Measurements from ENCODE around the gene VAMP1.
"Not testable (repeated sequence)": the region's sequence is repeated elsewhere in the genome, so short reads cannot be mapped to it uniquely, and the experiment has no call there.

The VAMP1 gene

DNA sequence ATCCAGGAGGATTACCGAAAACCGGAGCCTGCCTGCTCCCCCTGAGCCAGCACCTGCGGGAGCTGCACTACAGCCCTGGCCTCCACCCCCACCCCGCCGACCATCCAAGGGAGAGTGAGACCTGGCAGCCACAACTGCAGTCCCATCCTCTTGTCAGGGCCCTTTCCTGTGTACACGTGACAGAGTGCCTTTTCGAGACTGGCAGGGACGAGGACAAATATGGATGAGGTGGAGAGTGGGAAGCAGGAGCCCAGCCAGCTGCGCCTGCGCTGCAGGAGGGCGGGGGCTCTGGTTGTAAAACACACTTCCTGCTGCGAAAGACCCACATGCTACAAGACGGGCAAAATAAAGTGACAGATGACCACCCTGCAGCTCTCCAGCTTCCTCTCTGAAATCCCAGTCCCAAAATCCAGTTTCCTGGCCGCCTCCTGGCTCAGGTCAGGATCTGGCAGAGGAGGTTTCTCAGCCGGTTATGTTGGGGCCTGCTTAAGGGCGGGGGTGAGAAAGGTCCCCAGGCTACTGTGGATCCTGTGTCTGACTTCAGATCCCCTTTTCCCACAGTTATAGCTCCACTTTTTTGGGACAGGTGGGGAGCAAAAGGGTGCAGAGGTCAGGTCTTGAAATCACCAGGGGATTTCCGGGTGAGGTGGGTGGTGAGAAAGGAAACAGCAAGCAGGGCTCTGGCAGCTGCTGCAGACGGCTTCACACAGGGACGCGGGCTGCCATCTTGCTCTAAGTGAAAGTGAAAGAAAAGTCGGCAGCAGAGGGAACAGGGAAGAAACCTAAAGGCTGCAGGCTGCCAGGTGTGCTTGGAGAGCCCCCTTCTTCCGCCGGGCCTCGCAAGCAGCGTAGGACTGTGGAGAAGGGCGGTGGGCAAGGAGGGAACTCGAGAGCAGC lies 18.9 kb downstream of the VAMP1 start, which contains the start of gene TAPBPL:
TAPBPL (plus strand) TSS at position 695 of the 897 bp plus-strand sequence. CDS start 207 bp downstream, outside the sequence.
- DNase-seq = peak; percentile 88

DNA sequence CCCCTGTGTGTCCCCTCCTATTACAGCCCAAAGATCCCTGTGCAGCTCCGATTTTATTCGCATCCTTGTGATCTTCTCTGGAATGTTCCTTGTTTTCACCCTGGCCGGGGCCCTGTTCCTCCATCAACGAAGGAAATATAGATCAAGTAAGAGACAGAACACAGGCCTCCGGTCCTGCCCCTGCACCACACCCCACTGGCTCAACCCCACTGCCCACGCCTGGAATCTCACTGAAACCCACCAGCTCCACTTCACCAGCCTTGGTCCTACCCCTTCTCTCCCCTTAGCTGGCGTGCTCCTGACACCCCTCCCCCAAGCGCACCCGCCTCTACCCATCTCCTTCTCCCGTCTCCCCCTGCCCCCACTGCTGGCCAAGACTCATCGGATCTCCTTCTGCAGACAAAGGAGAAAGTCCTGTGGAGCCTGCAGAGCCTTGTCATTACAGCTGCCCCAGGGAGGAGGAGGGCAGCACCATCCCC lies 19.6 kb downstream of the VAMP1 start:
- no peak for DNase-seq

DNA sequence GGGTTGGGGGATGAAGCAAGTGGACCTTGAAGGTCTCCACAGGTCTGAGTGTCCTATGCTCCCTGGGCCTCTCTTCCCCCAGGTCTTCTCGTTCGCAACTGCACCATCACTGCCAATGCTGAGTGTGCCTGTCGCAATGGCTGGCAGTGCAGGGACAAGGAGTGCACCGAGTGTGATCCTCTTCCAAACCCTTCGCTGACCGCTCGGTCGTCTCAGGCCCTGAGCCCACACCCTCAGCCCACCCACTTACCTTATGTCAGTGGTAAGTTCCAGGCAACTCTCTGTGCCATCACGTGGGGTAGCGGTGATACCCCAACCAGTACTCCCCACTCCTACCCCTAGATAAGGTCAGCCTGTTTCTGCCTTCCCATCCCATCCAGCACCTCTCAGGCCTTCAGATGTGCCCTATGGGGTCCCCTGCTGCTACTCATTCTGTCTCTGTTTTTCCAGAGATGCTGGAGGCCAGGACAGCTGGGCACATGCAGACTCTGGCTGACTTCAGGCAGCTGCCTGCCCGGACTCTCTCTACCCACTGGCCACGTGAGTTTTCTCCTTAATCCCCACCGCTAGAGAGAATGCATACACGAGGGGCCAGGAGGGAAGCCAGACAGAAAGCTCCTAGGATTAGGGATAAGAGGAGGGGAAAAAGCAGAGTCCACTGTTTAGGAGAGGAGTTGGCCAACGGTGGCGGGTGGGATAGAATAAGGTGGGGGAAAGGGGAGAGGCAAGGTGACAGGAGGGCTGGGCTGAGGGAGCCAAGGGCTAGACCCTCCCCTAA lies 20.2 kb downstream of the VAMP1 start:
- DNase-seq = no peak

DNA sequence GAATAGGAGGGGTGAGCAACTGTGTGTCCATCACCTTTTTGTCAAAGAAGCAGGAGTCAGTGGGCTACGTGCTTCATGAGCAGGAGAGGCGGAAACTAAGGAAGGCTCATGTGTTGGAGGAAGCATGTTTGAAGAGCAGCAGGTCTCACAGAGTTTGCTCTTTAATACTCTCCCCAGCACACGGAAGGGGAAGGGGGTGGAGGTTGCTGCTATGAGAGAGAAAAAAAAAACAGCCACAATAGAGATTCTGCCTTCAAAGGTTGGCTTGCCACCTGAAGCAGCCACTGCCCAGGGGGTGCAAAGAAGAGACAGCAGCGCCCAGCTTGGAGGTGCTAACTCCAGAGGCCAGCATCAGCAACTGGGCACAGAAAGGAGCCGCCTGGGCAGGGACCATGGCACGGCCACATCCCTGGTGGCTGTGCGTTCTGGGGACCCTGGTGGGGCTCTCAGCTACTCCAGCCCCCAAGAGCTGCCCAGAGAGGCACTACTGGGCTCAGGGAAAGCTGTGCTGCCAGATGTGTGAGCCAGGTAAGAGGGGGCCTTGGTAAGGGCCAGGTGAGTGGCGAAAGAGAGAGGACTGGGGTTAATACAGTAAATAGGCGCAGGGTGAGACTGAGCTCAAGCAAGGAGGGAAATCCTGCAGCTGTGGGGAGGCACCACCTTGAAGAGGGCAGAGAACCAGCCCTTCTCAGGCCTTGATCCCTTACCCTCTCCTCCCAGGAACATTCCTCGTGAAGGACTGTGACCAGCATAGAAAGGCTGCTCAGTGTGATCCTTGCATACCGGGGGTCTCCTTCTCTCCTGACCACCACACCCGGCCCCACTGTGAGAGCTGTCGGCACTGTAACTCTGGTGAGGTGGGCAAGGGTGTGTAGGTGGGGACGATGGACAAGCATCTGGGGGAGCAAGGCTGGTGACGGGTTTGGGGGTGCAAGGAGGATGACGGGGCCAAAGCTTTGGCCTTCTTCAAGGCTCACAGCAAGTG lies 25.5 kb downstream of the VAMP1 start, which contains the start of gene CD27:
CD27 (plus strand) TSS at position 252 of the 985 bp plus-strand sequence; CDS start at position 393, 141 bp downstream.
- peak; percentile 54 for DNase-seq

DNA sequence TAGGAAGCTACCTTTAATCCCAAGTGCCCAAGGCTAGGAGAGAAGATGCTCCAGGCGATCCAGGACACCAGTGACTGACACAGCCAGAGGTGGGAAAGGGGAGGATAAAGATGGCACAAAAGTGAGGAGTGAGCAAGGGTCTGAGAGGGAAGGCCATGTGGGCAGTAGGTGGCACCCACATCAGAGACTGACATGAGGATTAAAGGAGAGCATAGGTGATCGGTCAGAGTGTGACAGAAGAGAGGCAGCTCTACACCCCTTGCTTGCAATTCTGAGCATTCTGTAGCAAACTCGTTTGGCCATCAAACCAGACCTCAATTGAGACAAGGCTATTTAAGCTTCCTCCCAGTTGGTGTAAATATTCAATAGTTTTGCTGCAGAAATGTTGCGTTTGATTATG lies 26.4 kb downstream of the VAMP1 start:
- no peak for DNase-seq

DNA sequence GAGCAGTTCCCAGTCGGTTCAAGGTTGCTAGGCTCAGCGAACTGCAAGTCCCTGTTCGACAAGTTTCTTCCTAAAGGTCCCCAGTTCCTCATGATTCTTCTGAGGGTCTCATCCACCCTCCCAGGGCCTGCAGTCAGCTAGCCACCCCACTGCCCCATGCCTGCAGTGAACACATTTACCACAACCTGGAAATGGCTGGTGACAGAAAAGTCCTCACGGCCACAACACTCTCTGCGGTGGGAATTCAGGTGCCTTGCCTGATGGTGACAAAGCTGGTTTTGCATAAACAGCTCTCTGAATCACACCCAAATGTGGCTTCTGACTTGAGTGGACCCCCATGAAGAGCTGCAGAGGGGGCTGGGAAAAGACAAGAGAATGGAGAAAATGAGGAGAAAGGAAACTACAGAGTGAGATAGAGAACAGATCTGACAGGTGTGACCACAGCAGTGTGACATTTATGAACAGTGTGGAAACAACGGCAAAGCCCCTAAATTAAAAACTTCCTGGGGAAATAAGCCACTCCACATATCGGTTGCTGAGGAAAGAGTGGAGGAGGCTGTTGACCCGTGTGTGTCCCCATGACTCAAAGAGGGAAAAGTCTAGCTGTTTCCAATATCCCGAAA lies 27.0 kb downstream of the VAMP1 start:
- DNase-seq = no peak

DNA sequence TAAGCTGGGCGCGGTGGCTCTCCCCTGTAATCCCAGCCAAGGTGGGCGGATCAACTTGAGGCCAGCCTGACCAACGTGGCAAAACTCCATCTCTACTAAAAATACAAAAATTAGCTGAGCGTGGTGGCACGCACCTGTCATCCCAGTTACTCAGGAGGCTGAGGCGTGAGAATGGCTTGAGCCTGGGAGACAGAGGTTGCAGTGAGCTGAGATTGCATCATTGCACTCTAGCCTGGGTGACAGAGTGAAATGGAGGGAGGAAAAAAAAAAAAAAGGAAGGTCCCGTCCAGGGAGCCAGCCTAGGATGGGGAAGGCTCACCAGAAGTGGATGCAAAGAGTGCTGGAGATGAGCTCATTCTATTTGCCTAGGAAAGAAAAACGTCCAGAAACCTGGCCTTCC lies 27.6 kb downstream of the VAMP1 start:
- no peak for DNase-seq

DNA sequence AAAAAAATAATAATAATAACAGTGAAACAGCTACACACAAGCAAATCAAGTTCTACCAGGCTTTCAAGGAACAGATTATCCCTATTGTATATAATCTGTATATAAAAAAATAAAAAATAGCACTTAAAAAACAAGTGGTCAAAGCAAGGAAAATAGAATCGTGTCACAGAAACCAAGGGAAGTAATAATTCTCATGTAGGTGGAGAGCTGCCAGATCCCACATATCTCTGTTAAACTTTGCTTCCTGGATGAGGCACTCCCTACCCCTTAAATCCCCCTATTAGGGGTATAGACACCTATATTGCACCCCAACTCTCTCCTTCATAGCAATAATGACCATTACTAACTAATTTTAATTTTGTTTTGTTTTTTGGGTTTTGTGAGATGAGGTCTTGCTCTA lies 30.1 kb downstream of the VAMP1 start:
- DNase-seq = no peak

DNA sequence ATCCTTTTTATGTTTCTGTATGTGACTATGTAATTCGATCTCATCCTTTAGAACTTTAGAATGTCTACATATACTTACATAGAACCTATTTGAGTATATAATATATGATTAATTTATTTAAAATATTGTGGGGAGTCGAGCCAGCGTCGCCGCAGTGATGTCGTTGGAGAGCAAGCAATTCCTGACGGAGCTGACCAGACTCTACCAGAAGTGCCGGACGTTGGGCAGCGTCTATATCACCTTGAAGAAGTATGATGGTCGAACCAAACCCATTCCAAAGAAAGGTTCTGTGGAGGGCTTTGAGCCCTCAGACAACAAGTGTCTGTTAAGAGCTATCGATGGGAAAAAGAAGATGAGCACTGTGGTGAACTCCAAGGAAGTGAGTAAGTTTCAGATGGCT lies 32.1 kb downstream of the VAMP1 start:
- no peak for DNase-seq

DNA sequence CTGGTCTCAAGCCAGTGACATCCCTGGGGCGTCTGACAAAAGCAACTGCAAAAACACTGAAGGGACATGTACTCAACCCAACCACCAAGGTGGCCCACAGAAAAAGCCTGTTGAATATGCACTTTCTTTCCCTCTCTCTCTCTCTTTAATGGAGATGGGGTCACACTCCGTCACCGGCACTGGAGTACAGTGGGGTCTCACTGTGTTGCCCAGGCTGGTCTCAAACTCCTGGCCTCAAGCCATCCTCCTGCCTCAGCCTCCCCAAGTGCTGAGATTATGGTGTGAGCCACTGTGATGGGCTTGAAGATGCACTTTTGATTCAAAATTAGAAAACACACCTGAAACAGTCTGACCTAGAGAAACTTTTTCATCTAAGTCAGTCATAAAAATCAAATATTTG lies 32.9 kb downstream of the VAMP1 start:
- no peak for DNase-seq

DNA sequence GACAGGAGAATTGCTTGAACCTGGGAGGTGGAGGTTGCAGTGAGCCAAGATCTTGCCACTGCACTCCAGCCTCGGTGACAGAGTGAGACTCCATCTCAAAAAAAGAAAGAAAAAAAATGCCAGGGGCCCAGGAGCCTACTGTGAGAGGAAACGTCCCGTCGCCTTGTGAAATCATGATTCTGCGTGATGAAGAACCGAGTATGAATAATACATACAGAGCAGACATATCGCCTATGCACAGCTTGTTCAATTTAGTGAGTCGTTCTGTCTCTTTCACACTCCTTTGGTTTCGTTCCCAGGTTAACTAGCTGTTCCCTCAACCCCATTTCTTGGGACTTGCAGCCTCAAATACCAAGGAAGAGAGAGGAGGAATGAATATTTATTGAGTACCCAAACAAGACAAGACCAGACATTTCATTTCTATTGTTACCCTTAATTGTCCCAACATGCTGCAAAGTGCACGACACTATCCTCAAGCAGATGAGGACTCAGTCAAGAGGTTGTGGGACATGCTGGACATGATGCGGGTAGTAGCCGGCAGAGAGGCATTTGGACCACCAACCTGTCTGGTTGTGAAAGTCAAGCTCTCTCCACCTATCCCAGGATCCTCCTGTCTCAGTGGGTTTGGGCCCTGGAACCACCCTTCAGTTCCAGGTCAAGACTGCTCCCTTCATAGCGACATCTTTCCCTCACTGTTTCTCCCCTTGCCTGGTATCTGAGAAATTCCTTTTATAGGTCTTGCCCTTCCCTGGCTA lies 34.3 kb downstream of the VAMP1 start:
- no peak for DNase-seq

DNA sequence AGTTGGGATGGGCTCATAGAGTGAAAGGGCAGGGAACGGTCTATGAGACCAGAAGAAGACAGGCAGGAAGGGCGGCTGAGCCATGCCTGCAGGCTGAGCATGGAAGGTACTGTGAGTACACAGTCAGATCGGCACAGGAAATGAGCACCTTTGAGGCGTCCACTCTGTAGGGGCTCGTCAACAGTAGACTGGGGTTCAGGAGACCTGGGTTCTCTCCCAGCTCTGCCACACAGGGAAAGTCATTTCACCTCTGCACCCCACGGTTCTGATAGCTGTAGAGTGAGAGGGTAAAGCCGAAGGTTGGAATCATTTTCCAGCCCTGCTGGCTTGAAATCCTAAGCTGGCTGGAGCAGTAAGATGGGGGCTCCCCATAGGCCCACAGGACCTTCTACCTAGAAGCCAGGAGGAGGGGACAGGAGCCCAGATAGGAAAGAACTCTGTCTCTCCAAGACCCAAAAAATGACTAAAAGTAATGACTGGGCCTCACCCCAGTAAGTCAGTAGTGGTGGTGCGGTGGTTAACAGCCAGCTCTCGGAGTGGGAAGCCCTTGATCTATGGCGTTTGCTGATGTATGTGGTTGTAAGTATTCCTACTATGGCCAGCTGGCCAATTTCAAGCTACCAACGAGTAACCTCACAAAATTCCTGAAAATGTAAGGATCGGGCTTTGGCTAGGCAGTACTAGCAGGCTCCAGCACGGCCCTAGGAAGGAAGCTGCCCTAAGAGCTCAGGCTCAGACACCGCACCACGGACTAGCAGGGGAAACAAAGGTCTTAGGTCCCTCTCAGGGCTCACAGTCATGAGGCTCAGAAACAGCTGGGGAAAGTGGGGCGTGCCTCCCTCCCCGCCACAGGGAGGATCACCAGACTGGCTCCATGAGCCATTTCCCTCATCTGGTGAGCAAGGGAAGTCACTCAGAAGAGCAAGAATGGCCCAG lies 36.0 kb downstream of the VAMP1 start:
- no peak for DNase-seq

DNA sequence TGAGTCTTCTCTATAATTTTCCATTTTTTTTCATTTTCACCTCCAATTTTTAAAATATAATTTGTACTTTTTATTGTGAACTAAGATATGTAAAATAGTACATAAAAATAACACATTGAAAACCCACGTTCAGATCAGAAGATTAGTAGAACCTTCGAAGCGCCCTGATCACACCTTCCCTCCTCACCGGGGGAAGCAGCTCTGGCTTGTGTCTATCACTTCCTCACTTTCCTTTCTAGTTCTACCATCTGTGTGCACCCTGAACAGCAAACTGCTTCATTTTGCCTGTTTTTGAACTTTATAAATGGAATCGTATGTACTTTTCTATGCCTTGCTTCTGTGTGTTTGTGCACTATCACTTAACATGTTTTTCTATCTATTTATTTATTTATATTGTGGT lies 37.5 kb downstream of the VAMP1 start:
- no peak for DNase-seq

DNA sequence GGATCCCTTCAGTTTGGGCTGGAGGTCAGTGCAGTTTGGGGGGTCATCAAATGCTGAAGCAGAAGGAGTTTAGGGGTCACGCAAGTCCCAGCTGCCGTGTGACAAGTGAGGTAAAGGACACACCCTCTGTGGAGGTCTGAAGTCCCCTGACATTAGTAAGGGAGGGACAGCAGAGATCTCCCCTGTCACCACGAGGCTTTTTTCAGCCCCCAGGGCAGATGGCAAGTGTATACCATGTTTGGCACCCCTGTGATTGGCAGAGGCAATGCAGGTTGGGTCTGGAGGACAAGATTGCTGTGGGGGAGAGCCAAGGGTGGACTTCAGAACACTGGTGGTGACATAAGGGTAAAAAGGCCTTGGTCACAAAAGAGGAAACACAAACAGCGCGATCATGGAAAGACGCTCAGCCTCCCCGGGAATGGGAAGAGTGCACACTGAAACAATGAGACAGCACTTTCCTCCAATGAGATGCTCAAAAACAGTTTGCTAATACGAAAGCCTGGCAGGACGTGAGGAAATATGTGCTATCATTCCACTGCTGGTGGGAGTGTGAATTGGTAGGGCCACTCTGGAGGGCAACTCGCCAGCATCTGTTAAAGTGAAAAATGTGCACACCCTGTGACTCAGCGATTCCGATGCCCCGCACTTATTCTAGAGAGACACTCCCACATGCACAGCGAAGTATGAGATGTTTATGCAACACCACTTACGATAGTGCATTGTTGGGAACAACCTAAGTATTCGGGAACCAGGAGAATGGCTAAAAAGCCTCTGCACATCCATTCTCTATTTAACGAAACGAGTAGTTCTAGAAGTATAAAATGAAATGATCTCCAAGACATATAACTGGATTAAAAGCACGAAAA lies 40.1 kb downstream of the VAMP1 start:
- no peak for DNase-seq

DNA sequence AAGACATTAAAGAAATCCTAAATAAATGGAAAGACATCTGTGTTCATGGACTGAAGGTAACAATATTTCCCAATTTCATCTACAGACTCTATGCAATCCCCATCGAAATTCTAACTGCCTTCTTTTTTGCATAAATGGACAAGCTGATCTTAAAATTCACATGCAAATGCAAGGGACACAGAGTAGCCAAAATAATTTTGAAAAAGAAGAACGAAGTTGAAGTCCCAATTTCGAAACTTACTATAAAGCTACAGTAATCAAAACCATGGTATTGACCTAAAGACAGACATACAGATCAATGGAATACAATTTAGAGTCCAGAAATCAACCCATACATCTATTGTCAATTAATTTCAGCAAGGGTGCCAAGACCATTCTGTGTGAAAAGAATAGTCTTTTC lies 42.2 kb downstream of the VAMP1 start:
- DNase-seq = no peak

DNA sequence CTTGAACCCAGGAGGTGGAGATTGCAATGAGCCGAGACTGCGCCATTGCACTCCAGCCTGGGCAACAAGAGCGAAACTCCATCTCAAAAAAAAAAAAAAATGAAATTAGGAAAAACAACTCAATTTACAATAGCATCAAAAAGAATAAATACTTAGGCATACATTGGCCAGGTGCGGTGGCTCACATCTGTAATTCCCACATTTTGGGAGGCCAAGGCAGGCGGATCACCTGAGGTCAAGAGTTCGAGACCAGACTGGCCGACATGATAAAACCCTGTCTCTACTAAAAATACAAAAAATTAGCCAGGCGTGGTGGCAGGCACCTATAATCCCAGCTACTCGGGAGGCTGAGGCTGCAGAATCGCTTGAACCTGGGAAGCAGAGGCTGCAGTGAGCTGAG lies 42.7 kb downstream of the VAMP1 start:
- not testable (repeated sequence) for DNase-seq

DNA sequence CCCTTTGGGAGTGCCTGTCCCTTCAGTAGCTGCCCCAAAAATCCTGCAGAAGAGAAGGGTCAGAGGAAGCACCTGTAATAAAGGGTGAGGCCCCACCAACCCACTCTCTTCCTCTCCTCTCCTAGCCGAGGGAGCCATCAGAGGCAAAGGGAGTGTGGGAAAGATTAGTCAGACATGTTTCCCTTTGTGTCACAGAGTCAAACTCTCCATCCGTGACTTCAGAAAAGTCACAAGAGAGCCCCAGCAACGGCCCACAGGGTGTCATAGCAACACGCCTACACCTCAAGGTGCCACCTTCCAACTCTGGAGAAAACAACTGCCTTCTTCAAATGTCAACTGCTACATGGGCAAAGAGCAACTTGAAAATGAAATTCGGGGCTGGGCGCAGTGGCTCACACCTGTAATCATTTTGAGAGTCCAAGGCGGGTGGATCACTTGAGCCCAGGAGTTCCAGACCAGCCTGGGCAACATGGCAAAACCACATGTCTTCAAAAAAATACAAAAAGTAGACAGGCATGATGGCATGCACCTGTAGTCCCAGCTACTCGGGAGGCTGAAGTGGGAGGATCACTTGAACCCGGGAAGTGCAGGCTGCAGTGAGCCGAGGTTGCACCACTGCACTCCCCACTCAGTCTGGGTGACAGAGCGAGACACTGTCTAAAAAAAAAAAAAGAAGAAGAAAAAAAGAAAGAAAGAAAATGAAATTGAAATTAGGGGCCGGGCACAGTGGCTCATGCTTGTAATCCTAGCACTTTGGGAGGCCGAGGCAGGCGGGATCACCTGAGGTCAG lies 43.4 kb downstream of the VAMP1 start:
- peak; percentile 79 for DNase-seq

All from central memory CD4-positive, alpha-beta T cell (primary cell).